ENCODE results near the gene ZC3H12A.
A peak's percentile ranks its signal among the peaks of the same experiment; 100 is the strongest.

ZC3H12A gene

DNA sequence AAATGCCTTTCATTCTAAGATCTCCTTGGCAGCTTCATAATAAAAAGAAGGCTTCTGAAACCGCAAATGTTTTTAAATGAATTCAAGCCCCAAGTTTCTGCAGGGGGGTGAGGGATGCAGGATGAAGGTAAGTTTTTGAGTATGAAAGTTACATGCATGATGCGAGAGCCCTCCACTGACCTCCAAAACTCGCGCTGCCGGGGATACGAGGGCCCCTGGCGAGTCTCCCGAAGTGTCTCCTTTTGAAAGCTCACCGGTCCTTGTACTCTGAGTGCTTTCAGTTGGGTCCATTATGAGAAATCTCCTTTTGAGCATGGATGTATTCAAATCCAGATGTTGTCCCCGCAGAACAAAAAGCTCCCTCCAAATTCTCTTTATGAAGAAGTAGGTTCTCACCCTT lies 18.9 kb upstream of the ZC3H12A start:
- DNase-seq (ENCODE audit: low spot score): no peak

DNA sequence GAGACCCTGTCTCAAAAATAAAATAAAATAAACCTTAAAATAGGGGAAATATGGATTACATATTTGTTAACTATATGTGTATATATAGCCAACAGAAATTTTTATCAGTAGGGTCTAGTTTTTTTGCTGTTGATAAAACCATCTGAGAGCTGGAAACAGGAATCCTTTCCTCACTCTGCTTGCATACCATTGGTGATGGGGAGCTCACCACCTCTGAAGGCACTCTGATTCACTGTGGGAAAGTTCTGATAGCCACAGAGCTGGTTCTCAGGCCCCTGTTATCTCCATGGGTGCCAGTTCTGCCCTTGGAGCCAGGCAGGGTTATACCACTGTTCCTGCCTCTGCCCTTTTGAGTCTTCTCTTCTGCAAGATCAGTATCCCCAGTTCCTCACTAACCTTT lies 17.8 kb upstream of the ZC3H12A start:
- DNase-seq (ENCODE audit: low spot score): no peak

- no peak for DNase-seq (ENCODE audit: low spot score)
These were observed 15.8 kb upstream of the ZC3H12A start for GRCh38 chr1:37458551-37458950.

- no peak for DNase-seq (ENCODE audit: low spot score)
These were observed 12.5 kb upstream of the ZC3H12A start for GRCh38 chr1:37461698-37462436.

DNA sequence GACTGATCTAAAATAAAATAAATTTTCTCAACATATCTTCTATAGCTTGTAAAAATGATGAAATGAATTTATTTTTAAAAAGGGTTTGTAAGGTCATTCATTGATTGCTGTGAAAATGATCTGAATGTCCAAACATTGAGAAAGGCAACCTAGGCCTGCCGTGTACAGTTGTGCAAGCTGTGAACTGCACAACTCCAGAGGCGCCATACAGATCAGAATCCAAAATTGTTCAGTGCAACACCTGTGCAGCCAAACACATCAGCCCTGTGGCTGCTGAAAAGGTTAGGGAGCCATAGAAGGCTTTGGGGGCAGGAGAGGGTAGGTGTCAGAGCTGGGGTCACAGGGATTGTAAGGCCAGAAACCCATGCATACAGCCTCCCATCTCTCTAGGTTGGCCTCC lies 9.9 kb upstream of the ZC3H12A start:
- DNase-seq (ENCODE audit: low spot score): no peak

GRCh38 chr1:37465593-37466517 lies 8.5 kb upstream of the ZC3H12A start:
- DNase-seq (ENCODE audit: low spot score): no peak

DNA sequence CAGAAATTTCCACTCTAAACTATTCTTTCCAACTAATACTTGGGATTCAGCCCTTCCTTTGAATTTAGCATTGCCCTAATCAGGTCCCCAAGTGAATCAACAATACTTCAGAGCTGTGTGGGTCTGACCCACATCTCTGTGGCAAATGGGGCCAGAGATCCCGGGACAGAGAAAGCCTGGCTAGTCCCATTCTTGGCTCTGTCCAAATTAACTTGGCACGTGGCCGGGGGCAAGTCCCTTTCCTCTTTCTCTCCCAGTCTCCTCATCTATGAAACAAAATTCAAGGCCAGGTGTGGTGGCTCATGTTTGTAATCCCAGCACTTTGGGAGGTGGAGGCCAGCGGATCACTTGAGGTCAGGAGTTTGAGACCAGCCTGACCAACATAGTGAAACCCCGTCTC lies 6.3 kb upstream of the ZC3H12A start:
- DNase-seq (ENCODE audit: low spot score): no peak

GRCh38 chr1:37469386-37469785 lies 5.0 kb upstream of the ZC3H12A start:
- no peak for DNase-seq (ENCODE audit: low spot score)

- no peak for DNase-seq (ENCODE audit: low spot score)
These were observed 2.8 kb upstream of the ZC3H12A start for GRCh38 chr1:37471345-37472231.

DNA sequence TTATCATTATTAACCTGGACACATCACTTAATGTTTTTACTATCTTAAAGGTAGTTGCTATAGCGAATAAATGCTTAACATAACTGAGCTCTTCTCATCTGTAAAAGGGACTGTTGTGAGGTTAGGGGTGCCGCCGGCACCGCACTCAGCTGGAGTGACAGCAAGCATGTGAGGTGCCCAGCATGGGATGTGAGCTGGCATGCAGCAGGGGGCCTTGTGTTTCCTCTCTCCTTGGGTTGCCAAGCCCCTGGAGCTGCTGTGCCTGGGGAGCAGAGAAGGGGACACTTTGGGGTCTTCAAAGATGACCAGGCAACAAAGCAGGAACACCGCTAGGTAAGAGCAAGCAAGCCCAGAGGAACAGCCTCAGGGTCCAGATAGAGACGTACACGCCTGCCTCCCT lies 2.1 kb upstream of the ZC3H12A start:
- no peak for DNase-seq (ENCODE audit: low spot score)

- DNase-seq (ENCODE audit: low spot score): no peak
These were observed 1.4 kb upstream of the ZC3H12A start for GRCh38 chr1:37472994-37473393.

GRCh38 chr1:37473431-37474045 lies 842 bp upstream of the ZC3H12A start:
- DNase-seq (ENCODE audit: low spot score): peak; percentile 53

- DNase-seq (ENCODE audit: low spot score): no peak
These were observed 458 bp downstream of the ZC3H12A start for GRCh38 chr1:37474697-37475379.

DNA sequence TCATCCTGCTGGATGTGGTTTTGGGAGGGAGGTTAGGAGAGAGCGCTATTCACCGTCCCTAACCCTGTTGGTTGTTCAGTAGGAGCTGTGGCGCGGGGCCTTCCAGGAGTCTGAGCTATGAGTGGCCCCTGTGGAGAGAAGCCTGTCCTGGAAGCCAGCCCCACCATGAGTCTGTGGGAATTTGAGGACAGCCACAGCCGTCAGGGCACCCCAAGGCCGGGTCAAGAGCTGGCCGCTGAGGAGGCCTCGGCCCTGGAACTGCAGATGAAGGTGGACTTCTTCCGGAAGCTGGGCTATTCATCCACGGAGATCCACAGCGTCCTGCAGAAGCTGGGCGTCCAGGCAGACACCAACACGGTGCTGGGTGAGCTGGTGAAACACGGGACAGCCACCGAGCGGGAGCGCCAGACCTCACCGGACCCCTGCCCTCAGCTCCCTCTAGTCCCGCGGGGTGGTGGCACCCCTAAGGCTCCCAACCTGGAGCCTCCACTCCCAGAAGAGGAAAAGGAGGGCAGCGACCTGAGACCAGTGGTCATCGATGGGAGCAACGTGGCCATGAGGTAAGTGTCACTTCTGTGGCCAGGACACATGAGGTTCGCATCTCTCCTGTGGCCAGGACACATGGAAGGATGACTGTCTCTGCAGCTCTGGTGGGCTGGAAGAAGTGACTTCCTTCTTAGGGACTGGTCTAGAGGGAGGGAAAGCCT lies 1.2 kb downstream of the ZC3H12A start:
- DNase-seq (ENCODE audit: low spot score): no peak

DNA sequence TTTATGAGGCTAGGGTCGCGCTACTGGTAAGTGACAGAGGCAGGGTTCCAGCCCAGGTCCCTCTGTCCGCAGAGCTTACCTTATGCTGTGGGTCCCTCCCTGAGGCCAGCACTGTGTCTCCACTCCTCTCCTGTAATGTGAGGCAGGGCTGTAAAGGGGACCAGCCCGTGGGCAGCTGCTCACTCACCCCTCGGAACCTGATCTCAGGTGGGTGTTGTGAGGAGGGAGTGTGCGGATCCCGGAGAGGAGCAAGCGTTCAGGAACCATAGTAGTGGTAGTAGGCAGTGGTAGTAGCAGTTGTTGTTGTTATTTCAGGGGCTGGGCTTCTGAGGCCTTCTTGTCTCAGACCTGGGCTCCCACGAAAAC lies 1.7 kb downstream of the ZC3H12A start:
- DNase-seq (ENCODE audit: low spot score): no peak

DNA sequence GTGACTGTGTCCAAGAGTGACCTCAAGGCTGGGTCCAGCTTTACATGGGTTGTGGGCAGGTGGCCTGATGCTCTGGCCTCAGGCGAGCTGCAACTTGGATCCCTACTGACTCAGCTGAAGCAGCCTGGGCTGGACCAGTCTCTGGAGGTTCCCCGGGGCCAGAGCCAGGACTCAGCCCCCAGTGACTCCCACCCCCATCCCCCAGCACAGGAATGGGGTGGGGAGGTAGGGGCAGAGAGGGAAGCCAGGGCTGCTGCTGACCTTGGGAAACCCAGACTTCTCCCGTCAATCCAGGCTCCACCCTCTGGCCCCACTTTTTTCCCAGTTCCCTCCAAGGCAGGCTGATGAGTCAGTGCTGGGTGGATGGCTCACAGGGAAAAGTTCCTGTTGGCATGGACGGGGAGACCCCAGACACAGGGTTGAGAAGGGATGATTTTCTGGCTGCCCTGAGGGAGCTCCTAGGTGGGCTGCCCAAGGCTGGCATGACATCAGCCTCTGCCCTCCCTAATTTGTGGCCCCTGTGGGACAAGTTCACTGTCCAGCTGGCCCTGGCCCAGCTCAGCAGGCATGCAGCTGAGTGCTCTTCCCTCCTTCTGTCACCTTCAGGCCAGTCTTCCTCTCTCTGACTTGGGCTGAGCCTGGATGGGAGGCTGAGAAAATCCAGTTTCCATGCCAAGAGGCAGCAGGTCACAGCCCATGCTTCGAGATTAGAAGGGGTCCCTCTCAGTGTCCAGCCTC lies 2.2 kb downstream of the ZC3H12A start:
- DNase-seq (ENCODE audit: low spot score): no peak

DNA sequence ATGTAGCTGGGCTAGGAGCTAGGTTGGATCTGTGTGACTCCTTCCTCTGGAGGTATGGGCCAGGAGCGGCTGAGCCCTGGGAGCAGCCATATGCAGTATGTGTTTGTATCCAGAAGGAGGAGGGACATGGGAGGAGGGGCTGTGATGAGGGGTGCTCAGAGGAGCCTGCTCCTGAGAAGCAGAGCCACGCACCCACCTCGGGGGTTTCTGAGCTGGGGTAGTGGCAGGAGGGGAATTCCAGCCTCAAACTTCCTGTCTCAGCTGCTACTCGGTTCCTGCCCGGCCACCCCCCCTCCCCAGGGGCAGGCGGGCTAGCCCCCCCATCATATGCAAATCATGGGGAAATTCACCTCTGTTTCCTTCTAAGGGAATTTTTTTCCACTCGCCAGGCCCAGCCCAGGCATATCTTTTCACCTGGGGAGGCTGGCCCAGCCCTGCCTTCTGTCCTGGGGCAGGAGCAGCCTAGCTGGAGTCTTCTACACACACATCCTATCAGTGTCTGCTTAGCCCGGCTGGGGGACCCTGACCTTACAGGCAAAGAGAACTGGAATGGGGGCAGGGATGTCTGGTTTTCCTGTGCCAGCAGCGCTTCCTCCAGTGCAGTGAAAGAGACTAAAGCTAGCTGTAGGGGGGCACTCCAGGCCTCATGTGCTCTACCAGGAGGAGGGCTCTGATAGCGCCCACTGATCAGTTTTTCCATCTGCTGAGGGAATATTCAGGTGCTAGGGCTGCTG lies 3.0 kb downstream of the ZC3H12A start:
- peak; percentile 88 for DNase-seq (ENCODE audit: low spot score)

- DNase-seq (ENCODE audit: low spot score): no peak
These were observed 3.6 kb downstream of the ZC3H12A start for GRCh38 chr1:37477946-37478345.

GRCh38 chr1:37478451-37478881 lies 4.1 kb downstream of the ZC3H12A start:
- no peak for DNase-seq (ENCODE audit: low spot score)
